Right lobe of liver (tissue), 6 donors: Measurements from ENCODE around the gene IFNA17. TPM values are rescaled to one million over a fixed set of nuclear protein-coding genes. Genes with fewer than 3 reads are reported as not detected.
"Not testable (repeated sequence)": the region's sequence is repeated elsewhere in the genome, so short reads cannot be mapped to it uniquely, and the experiment has no call there.

ENCODE experiments used
- ATAC-seq, 4 donors: fragments of 200-7000 bp; cut with Tn5 transposase; one replicate each; pipeline ENCODE4 v1.9.1; 2020; ENCODE audit warnings: mild to moderate bottlenecking in 4 of 4, moderate library complexity in 4 of 4
- DNase-seq, 3 donors: peaks; one replicate each; pipeline ENCODE4 v3.0.0-alpha.2; 2020
- H3K27ac ChIP-seq, 3 donors: fragments of 200-600 bp; one replicate each; pipeline ENCODE4 v1.8.0; 2022
- H3K27me3 ChIP-seq, 2 donors: fragments of 200-600 bp; one replicate each; pipeline ENCODE4 v1.8.0; 2022
- H3K36me3 ChIP-seq, 4 donors: fragments of 200-600 bp; sonication (generic) in 1 of 4; one replicate each; pipeline versions ENCODE4 v1.5.1 to v1.8.0; 2017 to 2022; ENCODE audit warnings: control low read depth in 1 of 4
- H3K4me1 ChIP-seq, 4 donors: fragments of 200-600 bp; sonication (generic) in 1 of 4; one replicate each; pipeline versions ENCODE4 v1.5.1 to v1.8.0; 2017 to 2022; ENCODE audit warnings: control low read depth in 1 of 4
- H3K4me3 ChIP-seq, 3 donors: fragments of 200-600 bp; one replicate each; pipeline ENCODE4 v1.8.0; 2022
- H3K9me3 ChIP-seq, 4 donors: fragments of 200-600 bp; sonication (generic) in 1 of 4; one replicate each; pipeline versions ENCODE4 v1.5.1 to v1.8.0; 2017 to 2022; ENCODE audit warnings: control low read depth in 1 of 4
- WGBS: methylation state at CpG from one replicate; pipeline ENCODE4 v1.1.6; 2018; ENCODE audit warnings: low coverage, low lambda C conversion rate; ENCODE audit not compliant: insufficient coverage; ENCODE audit errors: missing lambda C conversion rate; 5-methylcytosine and 5-hydroxymethylcytosine counted together
- intact Hi-C, 2 donors: fragments of 100-400 bp; cut with DNase I; formaldehyde crosslinking; loops; one replicate each; pipeline versions ENCODE4 v1.11.2 to v1.14.1; 2022
- total RNA-seq, 6 experiments: library from RNA; depleted of rRNA in 2 of 6; stranded (reverse); fragments of >200 nt in 2 of 6; fragmentation: NEBNext Ultra II Directional in 3 of 6; extraction: Animal tissue kit (Norgen Biotek cat#: 25700) in 3 of 6; gene quantifications; one replicate each; pipeline versions ENCODE4 v1.1.0 to v1.2.4, GENCODE V29; 2016 to 2023
- TF ChIP-seq, protein P1 (sequence below), 4 donors: fragments of 200-600 bp in 3 of 4; fragments of 450-650 bp in 1 of 4; IDR thresholded peaks; one replicate each; pipeline versions ENCODE4 v1.5.1 to v1.8.0; 2016 to 2022; ENCODE audit warnings: antibody characterized with exemption in 4 of 4, mild to moderate bottlenecking in 2 of 4
- donor health status: DM: no; HTN: yes; CAD: no.
- donor health status: DM: no; HTN: no; CAD: no.
- donor health status: DM: no; HTN: no; CAD: no.
- donor health status: DM: no; HTN: yes; CAD: no.
- donor health status: DM: no; HTN: yes; CAD: no.

Gene IFNA17
- total RNA-seq, 6 experiments from 2014 or later = not detected

DNA sequence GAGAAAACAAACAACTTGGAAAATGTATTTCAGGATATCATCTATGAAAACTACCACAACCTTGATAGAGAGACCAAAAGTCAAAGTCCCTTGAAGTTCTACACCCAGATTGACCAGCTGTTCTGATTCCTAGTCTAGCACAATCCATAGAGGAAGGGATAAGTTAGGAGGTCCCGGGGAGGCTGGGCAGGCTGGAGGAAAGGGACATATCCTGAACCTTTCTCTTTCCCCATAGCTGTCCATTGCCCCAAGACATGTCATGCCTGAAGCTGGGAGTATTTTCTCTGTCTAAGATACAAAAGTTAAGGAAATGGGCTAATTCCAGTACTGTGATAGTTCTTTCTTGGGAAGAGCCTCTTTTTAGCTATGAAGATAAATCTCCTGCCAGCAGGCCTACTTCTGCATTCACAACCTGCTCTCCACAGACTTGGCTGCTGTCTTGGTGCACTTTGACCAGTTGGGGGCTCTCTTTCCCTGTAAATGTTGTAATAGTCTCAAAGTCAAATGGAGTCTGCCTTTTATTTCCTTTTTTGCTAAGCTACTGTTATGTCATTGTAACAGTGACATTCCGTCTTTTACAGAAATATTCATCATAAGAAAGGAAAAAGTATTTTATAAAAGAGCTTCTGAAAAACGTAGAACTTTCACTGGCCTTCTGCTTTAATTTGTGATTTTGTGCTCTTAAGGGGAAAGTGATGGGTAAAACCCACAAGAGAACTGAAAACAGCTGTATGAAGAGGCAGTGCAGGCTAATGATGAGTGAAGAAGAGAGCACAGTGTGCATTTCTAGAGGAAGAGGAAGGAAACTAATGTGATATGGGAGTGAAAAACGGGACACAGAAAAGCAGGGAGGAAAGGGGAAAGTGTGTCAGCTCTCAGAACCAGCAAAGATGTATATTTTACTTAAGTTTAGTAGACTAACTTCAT lies 44.9 kb downstream of the IFNA17 start:
- intact Hi-C loops, H3K4me1 ChIP-seq, H3K9me3 ChIP-seq, H3K27ac ChIP-seq, H3K36me3 ChIP-seq, H3K27me3 ChIP-seq, H3K4me3 ChIP-seq, DNase-seq: not testable (repeated sequence)
- 19% methylated on average over 4 of the region's 4 CpGs for WGBS
- TF ChIP-seq, protein P1, sequence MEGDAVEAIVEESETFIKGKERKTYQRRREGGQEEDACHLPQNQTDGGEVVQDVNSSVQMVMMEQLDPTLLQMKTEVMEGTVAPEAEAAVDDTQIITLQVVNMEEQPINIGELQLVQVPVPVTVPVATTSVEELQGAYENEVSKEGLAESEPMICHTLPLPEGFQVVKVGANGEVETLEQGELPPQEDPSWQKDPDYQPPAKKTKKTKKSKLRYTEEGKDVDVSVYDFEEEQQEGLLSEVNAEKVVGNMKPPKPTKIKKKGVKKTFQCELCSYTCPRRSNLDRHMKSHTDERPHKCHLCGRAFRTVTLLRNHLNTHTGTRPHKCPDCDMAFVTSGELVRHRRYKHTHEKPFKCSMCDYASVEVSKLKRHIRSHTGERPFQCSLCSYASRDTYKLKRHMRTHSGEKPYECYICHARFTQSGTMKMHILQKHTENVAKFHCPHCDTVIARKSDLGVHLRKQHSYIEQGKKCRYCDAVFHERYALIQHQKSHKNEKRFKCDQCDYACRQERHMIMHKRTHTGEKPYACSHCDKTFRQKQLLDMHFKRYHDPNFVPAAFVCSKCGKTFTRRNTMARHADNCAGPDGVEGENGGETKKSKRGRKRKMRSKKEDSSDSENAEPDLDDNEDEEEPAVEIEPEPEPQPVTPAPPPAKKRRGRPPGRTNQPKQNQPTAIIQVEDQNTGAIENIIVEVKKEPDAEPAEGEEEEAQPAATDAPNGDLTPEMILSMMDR (IDR thresholded peaks at IDR 0.05) = peak in 3 of 4 donors; percentile 18 to 41 (median 37)
- peak; percentile 63 to 83 (median 68) for ATAC-seq

Other genes with a start within 250 kb of the IFNA17 start
- gene HACD4, start 196.6 kb downstream of the IFNA17 start, total RNA-seq = 1 to 10 TPM in 1 of 6 experiments, under 1 TPM in 5; 0.13 to 1.2 (median 0.54) TPM
- gene IFNB1, start 150.3 kb downstream of the IFNA17 start, total RNA-seq = not detected
- gene IFNW1, start 86.4 kb downstream of the IFNA17 start, total RNA-seq = not detected
- not detected for gene IFNA21, start 61.6 kb downstream of the IFNA17 start, total RNA-seq
- not detected for gene IFNA4, start 40.6 kb downstream of the IFNA17 start, total RNA-seq
- not detected for gene IFNA7, start 26.0 kb downstream of the IFNA17 start, total RNA-seq
- gene IFNA10, start 21.1 kb downstream of the IFNA17 start, total RNA-seq = not detected
- not detected for gene IFNA16, start 10.9 kb downstream of the IFNA17 start, total RNA-seq
- not detected for gene IFNA14, start 11.8 kb upstream of the IFNA17 start, total RNA-seq
- gene IFNA5, start 77.1 kb upstream of the IFNA17 start, total RNA-seq = not detected
- 10 to 100 TPM in 2 of 6 experiments, 1 to 10 TPM in 4; 5.9 to 11.7 (median 8.7) TPM for gene KLHL9, start 107.2 kb upstream of the IFNA17 start, total RNA-seq
- not detected for gene IFNA6, start 122.7 kb upstream of the IFNA17 start, total RNA-seq
- gene IFNA13, start 139.8 kb upstream of the IFNA17 start, total RNA-seq = not detected
- not detected for gene IFNA2, start 157.2 kb upstream of the IFNA17 start, total RNA-seq
- not detected for gene IFNA8, start 180.9 kb upstream of the IFNA17 start, total RNA-seq
- not detected for gene IFNA1, start 212.2 kb upstream of the IFNA17 start, total RNA-seq